B cell (primary cell): ENCODE results near the gene NEK6. TPM values are rescaled to one million over a fixed set of nuclear protein-coding genes. Genes with fewer than 3 reads are reported as not detected.

Experiments
- ATAC-seq: fragments of 200-7000 bp; cut with Tn5 transposase; one replicate; pipeline ENCODE4 v1.10.0; 2021; ENCODE audit warnings: low read depth, mild to moderate bottlenecking, moderate number of reproducible peaks, moderate library complexity
- CTCF ChIA-PET: fragments of 350-600 bp; sonication (Branson Sonifier 250); formaldehyde crosslinking; loops from one replicate; lab custom pipeline; 2021; ENCODE audit warnings: antibody characterized with exemption, inconsistent platforms; lab: Charles Lee
- POLR2A ChIA-PET: fragments of 350-600 bp; sonication (Branson Sonifier 250); formaldehyde crosslinking; loops from one replicate; lab custom pipeline; 2021; ENCODE audit warnings: antibody characterized with exemption; lab: Charles Lee
- DNase-seq: peaks from one replicate; pipeline ENCODE4 v3.0.0; 2013
- H2AFZ ChIP-seq: 2 replicates; pipeline ENCODE4 v1.6.1; 2012; ENCODE audit warnings: mild to moderate bottlenecking, low read depth, low read length; ENCODE audit not compliant: insufficient read depth, poor library complexity, severe bottlenecking
- H3K27ac ChIP-seq, 2 donors: 1 replicate in 1 of 2; 2 replicates in 1 of 2; pipeline ENCODE4 v1.5.1; 2012 to 2013; ENCODE audit warnings: low read length in 2 of 2, mild to moderate bottlenecking in 2 of 2, moderate library complexity in 1 of 2
- H3K27me3 ChIP-seq, 4 experiments: fragments of 200-600 bp in 1 of 4; sonication (generic) in 1 of 4; replicated peaks in 1 of 4; 1 replicate in 2 of 4; 2 replicates in 2 of 4; pipeline versions ENCODE4 v1.6.1 to v1.7.0; 2013 to 2016; ENCODE audit warnings: low read length in 3 of 4, mild to moderate bottlenecking in 2 of 4, mixed read lengths in 1 of 4, moderate library complexity in 1 of 4; ENCODE audit not compliant: insufficient read depth in 4 of 4, control insufficient read depth in 3 of 4; ENCODE audit errors: control extremely low read depth in 1 of 4
- H3K36me3 ChIP-seq, 2 experiments: replicated peaks in 1 of 2; 1 replicate in 1 of 2; 2 replicates in 1 of 2; pipeline versions ENCODE4 v1.6.1 to v1.7.1; 2013; ENCODE audit warnings: low read length in 1 of 2; ENCODE audit not compliant: insufficient read depth in 2 of 2, control insufficient read depth in 1 of 2; ENCODE audit errors: control extremely low read depth in 1 of 2, extremely low read depth in 1 of 2
- H3K4me1 ChIP-seq, 2 donors: fragments of 200-600 bp in 1 of 2; sonication (generic) in 1 of 2; 1 replicate in 1 of 2; 2 replicates in 1 of 2; pipeline versions ENCODE4 v1.5.1 to v1.6.1; 2013 to 2017; ENCODE audit warnings: low read length in 2 of 2; ENCODE audit not compliant: control insufficient read depth in 2 of 2, insufficient read depth in 2 of 2
- H3K4me2 ChIP-seq: replicated peaks from 2 replicates; pipeline ENCODE3; 2012; ENCODE audit warnings: mild to moderate bottlenecking, low read depth, low read length; ENCODE audit not compliant: poor library complexity, severe bottlenecking
- H3K4me3 ChIP-seq, 5 experiments: fragments of 200-600 bp in 1 of 5; sonication (generic) in 1 of 5; 1 replicate in 3 of 5; 2 replicates in 2 of 5; pipeline versions ENCODE4 v1.5.1 to v1.7.0; 2011 to 2016; ENCODE audit warnings: low read length in 4 of 5, mild to moderate bottlenecking in 4 of 5, low read depth in 2 of 5, control low read depth in 1 of 5, moderate library complexity in 1 of 5; ENCODE audit not compliant: insufficient read depth in 1 of 5; ENCODE audit errors: control extremely low read depth in 1 of 5, extremely low read depth in 1 of 5
- H3K79me2 ChIP-seq: fragments of 200-600 bp; sonication (generic); one replicate; pipeline ENCODE4 v1.6.0; 2016; ENCODE audit warnings: low read length; ENCODE audit not compliant: control insufficient read depth, insufficient read depth
- H3K9ac ChIP-seq: fragments of 200-600 bp; sonication (generic); 2 replicates; pipeline ENCODE4 v1.6.1; 2017; ENCODE audit warnings: mild to moderate bottlenecking, low read length, moderate library complexity
- H3K9me3 ChIP-seq, 3 donors: one replicate each; pipeline versions ENCODE4 v1.6.1 to v1.7.1; 2013; ENCODE audit warnings: low read length in 2 of 3; ENCODE audit not compliant: control insufficient read depth in 2 of 3, insufficient read depth in 1 of 3; ENCODE audit errors: control extremely low read depth in 1 of 3
- H4K20me1 ChIP-seq: 2 replicates; pipeline ENCODE4 v1.6.0; 2012; ENCODE audit warnings: mild to moderate bottlenecking, low read length; ENCODE audit not compliant: insufficient read depth, control insufficient read depth, poor library complexity, severe bottlenecking
- H3K27ac Mint-ChIP-seq: one replicate; pipeline ENCODE4 v1.8.0; 2021; ENCODE audit warnings: mixed read lengths
- H3K27me3 Mint-ChIP-seq: one replicate; pipeline ENCODE4 v1.8.0; 2021; ENCODE audit warnings: mixed read lengths
- H3K4me1 Mint-ChIP-seq: one replicate; pipeline ENCODE4 v1.8.0; 2021; ENCODE audit warnings: mixed read lengths
- H3K4me3 Mint-ChIP-seq: one replicate; pipeline ENCODE4 v1.8.0; 2021; ENCODE audit warnings: mixed read lengths
- H3K9me3 Mint-ChIP-seq: one replicate; pipeline ENCODE4 v1.8.0; 2022; ENCODE audit warnings: mixed read lengths; ENCODE audit not compliant: insufficient read depth
- CTCF ChIP-seq: fragments of 200-600 bp; IDR thresholded peaks from one replicate; pipeline ENCODE4 v1.8.0; 2022; ENCODE audit warnings: antibody characterized with exemption, mild to moderate bottlenecking
- EZH2 ChIP-seq: IDR thresholded peaks from 2 replicates; pipeline ENCODE4 v1.6.1; 2012; ENCODE audit warnings: borderline replicate concordance, low read depth, mild to moderate bottlenecking, moderate library complexity, low read length; ENCODE audit not compliant: insufficient read depth, poor library complexity, severe bottlenecking
- WGBS: methylation state at CpG from one replicate; pipeline ENCODE4 v1.1.5; 2013; ENCODE audit warnings: missing lambda C conversion rate; ENCODE audit not compliant: insufficient coverage; 5-methylcytosine and 5-hydroxymethylcytosine counted together
- intact Hi-C: fragments of 100-400 bp; cut with micrococcal nuclease; formaldehyde crosslinking; loops from one replicate; pipeline ENCODE4 v1.10.0; 2022
- polyA plus RNA-seq: library from polyadenylated mRNA; depleted of rRNA; stranded (reverse); fragments of >200 nt; gene quantifications from 2 replicates; pipeline ENCODE4 v1.2.3, GENCODE V29; 2012
- total RNA-seq, 2 donors: library from RNA; stranded (reverse); fragments of 120-200 nt in 1 of 2; gene quantifications; 1 replicate in 1 of 2; 2 replicates in 1 of 2; pipeline versions ENCODE4 v1.2.3 to v1.2.4, GENCODE V29; 2013 to 2022

The NEK6 gene
- total and polyA plus RNA-seq, 2 donors (not counting 1 experiment from before 2014, with no cell fraction given): 40.0 to 63.1 TPM

- ATAC-seq (no peak), DNase-seq (no peak)
- ChIA-PET POLR2A (no interaction called here), CTCF (interaction anchor here (0.6 kb wide), 1 partner anchor 254 kb away, joined by 3 read pairs; no protein-coding TSS in a partner anchor)
- no peak overlapping the region for H3K27ac ChIP-seq
- Mint-ChIP-seq H3K27ac (no peak overlapping the region), H3K4me1 (no peaks in the 10 kb centered on the region), H3K9me3 (no peaks in the 10 kb centered on the region), H3K27me3 (no peaks in the 10 kb centered on the region), H3K4me3 (no peak overlapping the region)
- H3K79me2 ChIP-seq: peaks cover 65% of the 10 kb centered on the region
- H3K9me3 ChIP-seq: no peaks in the 10 kb centered on the region
- no peak overlapping the region for H3K9ac ChIP-seq
- TF ChIP-seq CTCF: no peak
- TF ChIP-seq EZH2: no peak
- H3K36me3 ChIP-seq: peaks cover 7 to 47% of the 10 kb centered on the region in 2 experiments
- no peak overlapping the region for H2AFZ ChIP-seq
- no peak overlapping the region for H3K4me3 ChIP-seq
- 8% methylated on average over 1 of the region's 4 CpGs for WGBS
- intact Hi-C loops: no loop called here
- no peaks in the 10 kb centered on the region for H3K27me3 ChIP-seq
- H4K20me1 ChIP-seq: peaks cover 37% of the 10 kb centered on the region
- H3K4me2 ChIP-seq: no peak overlapping the region
- no peaks in the 10 kb centered on the region for H3K4me1 ChIP-seq
These were observed 123.6 kb downstream of the NEK6 start for GRCh38 chr9:124381170-124381945.

- CTCF ChIA-PET: interaction anchor here (1.3 to 2.2 kb wide), 2 partner anchors 10 to 258 kb away, joined by 3 to 7 read pairs; no protein-coding TSS in a partner anchor
- no peaks in the 10 kb centered on the region for H3K27me3 ChIP-seq
- H3K27me3 Mint-ChIP-seq: no peaks in the 10 kb centered on the region
These were observed 126.5 kb downstream of the NEK6 start for GRCh38 chr9:124384210-124384609.

More at GRCh38 chr9:124384210-124384609, 126.5 kb downstream of the NEK6 start:
- H4K20me1 ChIP-seq: peaks cover 47% of the 10 kb centered on the region
- no peak overlapping the region for H3K4me3 ChIP-seq
- Mint-ChIP-seq H3K27ac (no peak overlapping the region), H3K4me1 (peaks cover 18% of the 10 kb centered on the region), H3K4me3 (no peak overlapping the region), H3K9me3 (no peaks in the 10 kb centered on the region)
- TF ChIP-seq CTCF (no peak), EZH2 (no peak)
- intact Hi-C loops: no loop called here
- peaks cover 70% of the 10 kb centered on the region for H3K79me2 ChIP-seq
- 98% methylated on average over 5 of the region's 7 CpGs for WGBS
- H3K4me1 ChIP-seq: no peaks in the 10 kb centered on the region
- ATAC-seq (no peak), DNase-seq (no peak)
- H3K4me2 ChIP-seq: no peak overlapping the region
- H3K9ac ChIP-seq: no peak overlapping the region
- H3K36me3 ChIP-seq: peaks cover 7 to 38% of the 10 kb centered on the region in 2 experiments
- H3K27ac ChIP-seq: no peak overlapping the region
- POLR2A ChIA-PET: no interaction called here
- H2AFZ ChIP-seq: no peak overlapping the region
- no peaks in the 10 kb centered on the region for H3K9me3 ChIP-seq
